Vagina (tissue), 2 donors: ENCODE data around the gene CRAMP1. TPM values are rescaled to one million over a fixed set of nuclear protein-coding genes. Genes with fewer than 3 reads are reported as not detected.
A peak's percentile ranks its signal among the peaks of the same experiment; 100 is the strongest.

Experiments
- DNase-seq, 2 donors: peaks; one replicate each; pipeline ENCODE4 v3.0.0-alpha.2; 2017; ENCODE audit errors: extremely low spot score in 2 of 2
- H3K27ac ChIP-seq: fragments of 200-600 bp; sonication (generic); one replicate; pipeline ENCODE4 v1.5.1; 2019
- H3K27me3 ChIP-seq: fragments of 200-600 bp; sonication (generic); one replicate; pipeline ENCODE4 v1.5.1; 2019
- H3K36me3 ChIP-seq, 2 donors: fragments of 200-600 bp; sonication (generic); one replicate each; pipeline ENCODE4 v1.5.1; 2017 to 2019
- H3K4me1 ChIP-seq: fragments of 200-600 bp; sonication (generic); one replicate; pipeline ENCODE4 v1.5.1; 2019
- H3K4me3 ChIP-seq, 2 donors: fragments of 200-600 bp; sonication (generic); 1 replicate in 1 of 2; 2 replicates in 1 of 2; pipeline ENCODE4 v1.5.1; 2016 to 2019
- H3K9me3 ChIP-seq: fragments of 200-600 bp; sonication (generic); one replicate; pipeline ENCODE4 v1.5.1; 2019
- POLR2A ChIP-seq, 2 donors: fragments of 450-650 bp; IDR thresholded peaks; one replicate each; pipeline ENCODE4 v1.6.1; 2017; ENCODE audit warnings: antibody characterized with exemption in 2 of 2, mild to moderate bottlenecking in 2 of 2, moderate library complexity in 2 of 2
- POLR2AphosphoS5 ChIP-seq, 2 donors: sonication (generic); formaldehyde crosslinking; IDR thresholded peaks; one replicate each; pipeline ENCODE4 v1.9.0; 2017; ENCODE audit warnings: antibody characterized with exemption in 2 of 2, mild to moderate bottlenecking in 2 of 2, low read depth in 1 of 2; ENCODE audit not compliant: insufficient read depth in 1 of 2
- intact Hi-C: fragments of 100-400 bp; cut with DNase I; formaldehyde crosslinking; loops from one replicate; pipeline ENCODE4 v1.15.1; 2023
- total RNA-seq: library from RNA; depleted of rRNA; stranded (reverse); fragments of >200 nt; gene quantifications from one replicate; pipeline ENCODE4 v1.2.3, GENCODE V29; 2016
- TF ChIP-seq, protein P1 (sequence below), 3 experiments: fragments of 450-650 bp in 2 of 3; fragments of 200-600 bp in 1 of 3; sonication (generic) in 1 of 3; IDR thresholded peaks; one replicate each; pipeline ENCODE4 v1.5.1; 2017 to 2019; ENCODE audit warnings: antibody characterized with exemption in 3 of 3, mild to moderate bottlenecking in 2 of 3, moderate library complexity in 2 of 3

The CRAMP1 gene
- total RNA-seq, 1 donor from 2014 or later: 13.8 TPM

DNA sequence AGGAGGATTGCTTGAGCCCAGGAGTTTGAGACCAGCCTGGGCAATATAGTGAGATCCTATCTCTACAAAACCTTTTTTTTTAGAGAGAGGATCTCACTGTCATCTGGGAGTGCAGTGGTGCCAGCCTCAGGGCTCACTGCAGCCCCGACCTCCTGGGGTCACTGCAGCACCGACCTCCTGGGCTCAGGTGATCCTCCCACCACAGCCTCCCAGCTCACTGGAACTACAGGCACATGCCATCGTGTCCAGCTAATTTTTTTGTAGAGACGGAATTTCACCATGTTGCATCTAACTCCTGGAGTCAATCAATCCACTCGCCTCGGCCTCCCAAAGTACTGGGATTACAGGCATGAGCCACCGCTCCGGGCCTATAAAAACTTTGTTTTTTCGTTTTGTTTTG, 109.2 kb downstream of the CRAMP1 start:
- H3K36me3 ChIP-seq: peaks cover 0 to 15% of the 10 kb centered on the region in 2 donors
- no peak for TF ChIP-seq POLR2AphosphoS5 (IDR thresholded peaks at IDR 0.05; ENCODE audit: insufficient read depth in 1 of 2, low read depth in 1 of 2)
- no peak for TF ChIP-seq POLR2A (IDR thresholded peaks at IDR 0.05)
- TF ChIP-seq, protein P1, sequence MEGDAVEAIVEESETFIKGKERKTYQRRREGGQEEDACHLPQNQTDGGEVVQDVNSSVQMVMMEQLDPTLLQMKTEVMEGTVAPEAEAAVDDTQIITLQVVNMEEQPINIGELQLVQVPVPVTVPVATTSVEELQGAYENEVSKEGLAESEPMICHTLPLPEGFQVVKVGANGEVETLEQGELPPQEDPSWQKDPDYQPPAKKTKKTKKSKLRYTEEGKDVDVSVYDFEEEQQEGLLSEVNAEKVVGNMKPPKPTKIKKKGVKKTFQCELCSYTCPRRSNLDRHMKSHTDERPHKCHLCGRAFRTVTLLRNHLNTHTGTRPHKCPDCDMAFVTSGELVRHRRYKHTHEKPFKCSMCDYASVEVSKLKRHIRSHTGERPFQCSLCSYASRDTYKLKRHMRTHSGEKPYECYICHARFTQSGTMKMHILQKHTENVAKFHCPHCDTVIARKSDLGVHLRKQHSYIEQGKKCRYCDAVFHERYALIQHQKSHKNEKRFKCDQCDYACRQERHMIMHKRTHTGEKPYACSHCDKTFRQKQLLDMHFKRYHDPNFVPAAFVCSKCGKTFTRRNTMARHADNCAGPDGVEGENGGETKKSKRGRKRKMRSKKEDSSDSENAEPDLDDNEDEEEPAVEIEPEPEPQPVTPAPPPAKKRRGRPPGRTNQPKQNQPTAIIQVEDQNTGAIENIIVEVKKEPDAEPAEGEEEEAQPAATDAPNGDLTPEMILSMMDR (IDR thresholded peaks at IDR 0.05): no peak
- no peaks in the 10 kb centered on the region for H3K9me3 ChIP-seq
- H3K4me3 ChIP-seq: no peak overlapping the region
- intact Hi-C loops: no loop called here
- no peak for DNase-seq
- H3K27me3 ChIP-seq: no peaks in the 10 kb centered on the region
- peaks cover 35% of the 10 kb centered on the region for H3K4me1 ChIP-seq
- H3K27ac ChIP-seq: peak overlapping the region; percentile 70

DNA sequence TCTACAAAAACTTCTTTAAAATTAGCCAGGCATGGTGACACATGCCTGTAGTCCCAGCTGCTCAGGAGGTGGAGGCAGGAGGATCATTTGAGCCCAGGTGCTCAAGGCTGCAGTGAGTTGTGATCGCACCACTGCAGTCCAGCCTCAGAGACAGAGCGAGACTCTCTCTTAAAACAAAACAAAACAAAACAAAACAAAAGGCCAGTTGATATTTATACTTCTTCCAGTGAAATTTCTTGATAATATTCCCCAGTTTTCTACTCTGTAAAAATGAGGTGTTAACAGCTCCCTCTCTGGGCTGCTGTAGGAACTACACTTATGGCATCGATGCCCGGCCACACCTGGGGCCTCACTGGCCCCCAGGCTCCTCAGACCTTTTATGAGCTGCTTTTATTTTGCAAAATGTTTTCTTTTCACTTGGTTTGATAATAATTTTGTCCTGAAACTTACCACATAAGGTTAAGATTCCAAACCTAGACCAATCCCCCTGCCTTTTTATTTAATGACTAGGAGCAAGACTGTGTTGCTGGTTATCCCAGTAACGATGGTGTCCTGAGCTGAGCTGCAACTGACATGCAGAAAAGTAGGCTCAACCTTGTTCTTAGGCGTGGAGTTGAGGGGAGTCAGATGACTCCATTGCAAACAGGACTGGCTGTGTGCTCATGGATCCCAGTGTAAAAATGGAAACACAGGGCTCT, 111.4 kb downstream of the CRAMP1 start:
- peak overlapping the region; percentile 70 for H3K27ac ChIP-seq
- intact Hi-C loops: no loop called here
- H3K4me3 ChIP-seq: no peak overlapping the region

DNA sequence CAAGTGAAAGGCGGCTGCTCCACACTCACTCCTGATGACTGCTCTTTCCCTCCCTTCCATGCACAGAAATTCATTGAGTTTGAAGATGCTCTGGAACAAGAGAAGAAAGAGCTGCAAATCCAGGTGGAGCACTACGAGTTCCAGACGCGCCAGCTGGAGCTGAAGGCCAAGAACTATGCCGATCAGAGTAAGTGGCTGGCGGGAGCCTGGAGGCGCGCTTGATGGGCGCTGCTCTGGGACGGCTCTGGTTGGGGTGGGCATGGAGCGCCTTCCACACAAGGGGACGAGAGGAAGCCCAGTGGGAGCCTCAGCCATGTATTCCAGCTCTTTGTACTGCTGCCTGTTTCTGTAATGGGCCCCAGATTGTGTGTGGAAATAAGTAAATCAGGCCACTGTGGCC, 112.3 kb downstream of the CRAMP1 start:
- H3K27ac ChIP-seq: no peak overlapping the region
- DNase-seq: no peak
- H3K9me3 ChIP-seq: no peaks in the 10 kb centered on the region
- no peak overlapping the region for H3K4me3 ChIP-seq
- H3K27me3 ChIP-seq: no peaks in the 10 kb centered on the region
- peaks cover 0 to 29% of the 10 kb centered on the region in 2 donors for H3K36me3 ChIP-seq
- peaks cover 35% of the 10 kb centered on the region for H3K4me1 ChIP-seq
- intact Hi-C loops: no loop called here
- TF ChIP-seq, protein P1 (IDR thresholded peaks at IDR 0.05): no peak
- TF ChIP-seq POLR2A (IDR thresholded peaks at IDR 0.05): no peak
- TF ChIP-seq POLR2AphosphoS5 (IDR thresholded peaks at IDR 0.05; ENCODE audit: insufficient read depth in 1 of 2, low read depth in 1 of 2): no peak

More for the DNA sequence above, 111.4 kb downstream of the CRAMP1 start:
- no peaks in the 10 kb centered on the region for H3K27me3 ChIP-seq
- H3K36me3 ChIP-seq: peaks cover 0 to 20% of the 10 kb centered on the region in 2 donors
- no peak for DNase-seq
- TF ChIP-seq POLR2AphosphoS5 (IDR thresholded peaks at IDR 0.05; ENCODE audit: insufficient read depth in 1 of 2, low read depth in 1 of 2) (peak in 1 of 2 donors; percentile 18), POLR2A (IDR thresholded peaks at IDR 0.05) (no peak)
- TF ChIP-seq, protein P1 (IDR thresholded peaks at IDR 0.05): peak in 1 of 3 experiments; percentile 56
- H3K9me3 ChIP-seq: no peaks in the 10 kb centered on the region
- H3K4me1 ChIP-seq: peaks cover 35% of the 10 kb centered on the region

DNA sequence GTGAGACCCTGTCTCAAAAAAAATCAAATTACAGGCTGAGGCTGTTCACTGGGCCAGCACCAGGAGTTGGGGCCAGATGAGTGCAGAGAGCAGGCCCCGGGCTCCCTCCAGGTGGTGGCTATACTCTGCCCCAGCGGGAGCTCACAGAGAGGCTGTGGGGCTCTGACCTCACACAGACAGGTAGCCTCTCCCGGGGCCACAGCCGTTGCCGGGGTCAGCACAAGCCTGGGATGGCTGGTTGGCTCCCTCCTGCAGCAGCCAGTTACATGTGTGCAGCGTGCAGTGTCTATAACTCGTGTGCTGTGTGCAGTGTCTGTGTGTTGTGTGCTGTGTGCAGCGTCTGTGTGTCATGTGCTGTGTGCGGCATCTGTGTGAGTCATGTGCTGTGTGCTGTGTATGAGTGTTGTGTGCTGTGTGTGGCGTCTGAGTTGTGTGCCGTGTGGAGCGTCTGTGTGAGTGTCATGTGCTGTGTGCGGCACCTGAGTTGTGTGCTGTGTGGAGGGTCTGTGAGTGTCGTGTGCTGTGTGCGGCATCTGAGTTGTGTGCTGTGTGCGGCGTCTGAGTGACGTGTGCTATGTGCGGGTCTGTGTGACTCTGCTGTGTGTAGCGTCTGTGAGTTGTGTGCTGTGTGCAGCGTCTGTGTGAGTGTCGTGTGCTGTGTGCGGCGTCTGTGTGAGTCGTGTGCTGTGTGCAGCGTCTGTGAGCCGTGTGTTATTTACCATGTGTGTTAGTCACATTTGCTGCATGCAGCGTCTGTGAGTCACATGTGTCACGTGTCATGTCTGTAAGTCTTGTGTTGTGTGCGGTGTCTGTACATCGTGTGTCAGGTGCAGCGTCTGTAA, 114.7 kb downstream of the CRAMP1 start:
- TF ChIP-seq POLR2A (IDR thresholded peaks at IDR 0.05) (no peak), POLR2AphosphoS5 (IDR thresholded peaks at IDR 0.05; ENCODE audit: insufficient read depth in 1 of 2, low read depth in 1 of 2) (no peak)
- TF ChIP-seq, protein P1 (IDR thresholded peaks at IDR 0.05): no peak
- H3K4me1 ChIP-seq: peaks cover 25% of the 10 kb centered on the region
- intact Hi-C loops: no loop called here
- no peak overlapping the region for H3K27ac ChIP-seq
- DNase-seq: no peak
- H3K36me3 ChIP-seq: peaks cover 0 to 39% of the 10 kb centered on the region in 2 donors
- no peaks in the 10 kb centered on the region for H3K9me3 ChIP-seq
- H3K27me3 ChIP-seq: no peaks in the 10 kb centered on the region
- no peak overlapping the region for H3K4me3 ChIP-seq

Other genes starting within 250 kb of the CRAMP1 start
- 32.9 TPM for gene UNKL, start 197.7 kb upstream of the CRAMP1 start, total RNA-seq
- 3.7 TPM for gene UQCC4, start 191.6 kb upstream of the CRAMP1 start, total RNA-seq
- not detected for gene PERCC1, start 181.3 kb upstream of the CRAMP1 start, total RNA-seq
- not detected for gene CCDC154, start 167.8 kb upstream of the CRAMP1 start, total RNA-seq
- 49.8 TPM for gene CLCN7, start 137.3 kb upstream of the CRAMP1 start, total RNA-seq
- gene PTX4, start 123.4 kb upstream of the CRAMP1 start, total RNA-seq: not detected
- 23.8 TPM for gene TELO2, start 119.0 kb upstream of the CRAMP1 start, total RNA-seq
- 33.1 TPM for gene TMEM204, start 78.7 kb upstream of the CRAMP1 start, total RNA-seq
- 29.2 TPM for gene IFT140, start 288 bp upstream of the CRAMP1 start, total RNA-seq
- 19.9 TPM for gene JPT2, start 65.9 kb downstream of the CRAMP1 start, total RNA-seq
- 44.9 TPM for gene MAPK8IP3, start 93.8 kb downstream of the CRAMP1 start, total RNA-seq
- gene NME3, start 159.2 kb downstream of the CRAMP1 start, total RNA-seq: 96.0 TPM
- 13.5 TPM for gene EME2, start 160.4 kb downstream of the CRAMP1 start, total RNA-seq
- gene MRPS34, start 160.8 kb downstream of the CRAMP1 start, total RNA-seq: 89.6 TPM
- gene SPSB3, start 170.2 kb downstream of the CRAMP1 start, total RNA-seq: 75.9 TPM
- gene NUBP2, start 170.6 kb downstream of the CRAMP1 start, total RNA-seq: 40.8 TPM
- not detected for gene IGFALS, start 181.3 kb downstream of the CRAMP1 start, total RNA-seq
- gene HAGH, start 214.5 kb downstream of the CRAMP1 start, total RNA-seq: 71.5 TPM
- gene FAHD1, start 214.8 kb downstream of the CRAMP1 start, total RNA-seq: 53.5 TPM